ENCODE measurements around the gene KEAP1. TPM values are rescaled to one million over a fixed set of nuclear protein-coding genes. Genes with fewer than 3 reads are reported as not detected.
"Not testable (repeated sequence)": the region's sequence is repeated elsewhere in the genome, so short reads cannot be mapped to it uniquely, and the experiment has no call there.

KEAP1 gene
- total RNA-seq, 1 donor from 2014 or later: 41.2 TPM

DNA sequence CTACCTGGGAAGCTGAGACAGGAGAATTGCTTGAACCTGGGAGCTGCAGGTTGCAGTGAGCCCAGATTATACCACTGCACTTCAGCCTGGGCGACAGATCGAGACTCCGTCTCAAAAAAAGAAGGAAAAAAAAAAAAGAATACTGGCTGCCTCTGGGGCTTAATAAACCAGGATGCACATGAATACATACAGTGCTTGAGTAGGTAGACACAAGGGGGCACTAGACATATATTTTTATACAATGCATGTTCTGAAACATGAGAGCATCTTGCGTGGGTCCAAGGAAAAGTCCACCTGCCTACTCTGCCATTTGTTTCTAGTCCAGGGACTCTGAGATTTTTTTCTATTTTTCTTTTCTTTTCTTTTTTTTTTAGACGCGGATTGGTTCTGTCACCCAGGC is 31.2 kb downstream of the KEAP1 start:
- no peak overlapping the region for H3K4me3 ChIP-seq (ENCODE audit: low read depth, low read length)
- DNase-seq (ENCODE audit: low read depth): no peak
- TF ChIP-seq, protein P1, sequence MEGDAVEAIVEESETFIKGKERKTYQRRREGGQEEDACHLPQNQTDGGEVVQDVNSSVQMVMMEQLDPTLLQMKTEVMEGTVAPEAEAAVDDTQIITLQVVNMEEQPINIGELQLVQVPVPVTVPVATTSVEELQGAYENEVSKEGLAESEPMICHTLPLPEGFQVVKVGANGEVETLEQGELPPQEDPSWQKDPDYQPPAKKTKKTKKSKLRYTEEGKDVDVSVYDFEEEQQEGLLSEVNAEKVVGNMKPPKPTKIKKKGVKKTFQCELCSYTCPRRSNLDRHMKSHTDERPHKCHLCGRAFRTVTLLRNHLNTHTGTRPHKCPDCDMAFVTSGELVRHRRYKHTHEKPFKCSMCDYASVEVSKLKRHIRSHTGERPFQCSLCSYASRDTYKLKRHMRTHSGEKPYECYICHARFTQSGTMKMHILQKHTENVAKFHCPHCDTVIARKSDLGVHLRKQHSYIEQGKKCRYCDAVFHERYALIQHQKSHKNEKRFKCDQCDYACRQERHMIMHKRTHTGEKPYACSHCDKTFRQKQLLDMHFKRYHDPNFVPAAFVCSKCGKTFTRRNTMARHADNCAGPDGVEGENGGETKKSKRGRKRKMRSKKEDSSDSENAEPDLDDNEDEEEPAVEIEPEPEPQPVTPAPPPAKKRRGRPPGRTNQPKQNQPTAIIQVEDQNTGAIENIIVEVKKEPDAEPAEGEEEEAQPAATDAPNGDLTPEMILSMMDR (conservative IDR thresholded peaks at IDR 0.05; ENCODE audit: low read depth, low read length): peak; percentile 44

DNA sequence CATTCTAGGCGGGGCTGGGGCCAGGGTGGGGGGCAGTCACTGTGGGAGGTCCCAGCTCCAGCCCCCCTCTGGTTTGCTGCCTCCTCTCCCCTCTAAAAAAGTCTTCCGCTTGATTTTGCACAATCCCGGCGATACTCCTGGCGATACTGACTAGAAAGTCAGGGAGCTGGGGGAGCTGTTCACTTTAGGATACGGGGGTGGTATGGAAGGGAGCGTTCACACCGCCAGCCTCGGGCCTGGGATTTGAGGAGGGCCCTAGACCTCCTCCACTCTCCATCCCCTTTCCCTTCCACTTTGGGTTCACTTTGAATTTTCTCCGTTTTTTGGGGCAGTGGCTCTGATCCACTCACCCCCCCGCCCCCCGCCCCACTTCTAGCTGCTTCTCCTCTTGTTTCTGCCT is 35.0 kb downstream of the KEAP1 start:
- TF ChIP-seq, protein P1 (conservative IDR thresholded peaks at IDR 0.05; ENCODE audit: low read depth, low read length): no peak
- H3K4me3 ChIP-seq (ENCODE audit: low read depth, low read length): no peak overlapping the region
- DNase-seq (ENCODE audit: low read depth): no peak

DNA sequence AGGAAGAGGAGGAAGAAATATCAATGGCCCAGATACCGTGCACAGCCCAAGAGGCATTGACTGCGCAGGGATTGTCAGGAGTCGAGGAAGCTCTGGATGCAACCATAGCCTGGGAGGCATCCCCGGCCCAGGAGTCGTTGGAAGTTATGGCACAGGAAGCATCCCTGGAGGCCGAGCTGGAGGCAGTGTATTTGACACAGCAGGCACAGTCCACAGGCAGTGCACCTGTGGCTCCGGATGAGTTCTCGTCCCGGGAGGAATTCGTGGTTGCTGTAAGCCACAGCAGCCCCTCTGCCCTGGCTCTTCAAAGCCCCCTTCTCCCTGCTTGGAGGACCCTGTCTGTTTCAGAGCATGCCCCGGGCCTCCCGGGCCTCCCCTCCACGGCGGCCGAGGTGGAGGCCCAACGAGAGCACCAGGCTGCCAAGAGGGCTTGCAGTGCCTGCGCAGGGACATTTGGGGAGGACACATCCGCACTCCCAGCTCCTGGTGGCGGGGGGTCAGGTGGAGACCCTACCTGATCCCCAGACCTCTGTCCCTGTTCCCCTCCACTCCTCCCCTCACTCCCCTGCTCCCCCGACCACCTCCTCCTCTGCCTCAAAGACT is 36.0 kb downstream of the KEAP1 start:
- TF ChIP-seq, protein P1 (conservative IDR thresholded peaks at IDR 0.05; ENCODE audit: low read depth, low read length): no peak
- H3K4me3 ChIP-seq (ENCODE audit: low read depth, low read length): no peak overlapping the region

DNA sequence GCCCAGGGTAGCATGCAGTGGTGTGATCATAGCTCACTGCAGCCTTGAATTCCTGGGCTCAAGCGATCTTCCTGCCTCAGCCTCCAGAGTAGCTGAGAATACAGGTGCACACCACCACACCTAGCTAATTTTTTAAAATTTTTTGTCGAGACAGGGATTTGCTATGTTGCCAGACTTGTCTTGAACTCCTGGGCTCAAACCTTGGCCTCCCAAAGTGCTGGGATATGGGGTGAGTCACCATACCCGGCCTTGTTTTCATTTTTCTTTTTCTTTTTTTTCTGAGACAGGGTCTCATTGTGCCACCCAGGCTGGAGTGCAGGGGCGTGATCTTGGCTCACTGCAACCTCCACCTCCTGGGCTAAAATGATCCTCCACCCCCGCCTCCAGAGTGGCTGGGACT is 38.7 kb downstream of the KEAP1 start:
- no peak for DNase-seq (ENCODE audit: low read depth)
- H3K4me3 ChIP-seq (ENCODE audit: low read depth, low read length): no peak overlapping the region
- TF ChIP-seq, protein P1 (conservative IDR thresholded peaks at IDR 0.05; ENCODE audit: low read depth, low read length): no peak

More for the DNA sequence above, 36.0 kb downstream of the KEAP1 start:
- no peak for DNase-seq (ENCODE audit: low read depth)

DNA sequence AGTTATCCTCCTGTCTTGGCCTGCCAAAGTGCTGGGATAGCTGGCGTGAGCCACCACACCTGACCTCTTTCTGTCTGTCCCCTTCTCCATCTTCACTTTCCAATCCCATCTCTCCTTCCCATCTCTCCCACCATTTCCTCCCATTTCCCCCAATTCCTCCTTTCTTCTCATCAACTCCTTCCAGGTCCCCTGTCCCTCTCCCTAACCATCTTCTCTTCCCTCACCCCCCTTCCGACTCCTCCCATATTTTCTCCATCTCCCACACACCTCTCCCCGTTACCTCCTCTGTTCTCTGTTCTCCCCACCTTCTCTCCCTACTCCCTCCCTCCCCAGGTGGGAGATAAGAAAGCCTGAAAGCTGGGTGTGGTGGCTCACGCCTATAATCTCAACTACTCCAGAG is 40.6 kb downstream of the KEAP1 start:
- no peak overlapping the region for H3K4me3 ChIP-seq (ENCODE audit: low read depth, low read length)
- DNase-seq (ENCODE audit: low read depth): no peak
- TF ChIP-seq, protein P1 (conservative IDR thresholded peaks at IDR 0.05; ENCODE audit: low read depth, low read length): no peak

DNA sequence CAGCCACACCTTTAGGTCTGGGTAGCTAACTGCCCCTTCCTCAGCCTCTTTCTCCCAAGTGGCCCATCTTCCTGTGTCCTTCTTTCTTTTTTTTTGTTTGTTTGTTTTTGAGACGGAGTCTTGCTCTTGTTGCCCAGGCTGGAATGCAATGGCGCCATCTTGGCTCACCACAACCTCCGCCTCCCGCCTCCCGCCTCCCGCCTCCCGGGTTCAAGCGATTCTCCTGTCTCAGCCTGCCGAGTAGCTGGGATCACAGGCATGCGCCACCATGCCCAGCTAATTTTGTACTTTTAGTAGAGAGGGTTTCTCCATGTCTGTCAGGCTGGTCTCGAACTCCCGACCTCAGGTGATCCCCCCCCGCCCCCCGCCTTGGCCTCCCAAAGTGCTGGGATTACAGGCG is 41.1 kb downstream of the KEAP1 start:
- not testable (repeated sequence) for DNase-seq (ENCODE audit: low read depth); H3K4me3 ChIP-seq (ENCODE audit: low read depth, low read length)

DNA sequence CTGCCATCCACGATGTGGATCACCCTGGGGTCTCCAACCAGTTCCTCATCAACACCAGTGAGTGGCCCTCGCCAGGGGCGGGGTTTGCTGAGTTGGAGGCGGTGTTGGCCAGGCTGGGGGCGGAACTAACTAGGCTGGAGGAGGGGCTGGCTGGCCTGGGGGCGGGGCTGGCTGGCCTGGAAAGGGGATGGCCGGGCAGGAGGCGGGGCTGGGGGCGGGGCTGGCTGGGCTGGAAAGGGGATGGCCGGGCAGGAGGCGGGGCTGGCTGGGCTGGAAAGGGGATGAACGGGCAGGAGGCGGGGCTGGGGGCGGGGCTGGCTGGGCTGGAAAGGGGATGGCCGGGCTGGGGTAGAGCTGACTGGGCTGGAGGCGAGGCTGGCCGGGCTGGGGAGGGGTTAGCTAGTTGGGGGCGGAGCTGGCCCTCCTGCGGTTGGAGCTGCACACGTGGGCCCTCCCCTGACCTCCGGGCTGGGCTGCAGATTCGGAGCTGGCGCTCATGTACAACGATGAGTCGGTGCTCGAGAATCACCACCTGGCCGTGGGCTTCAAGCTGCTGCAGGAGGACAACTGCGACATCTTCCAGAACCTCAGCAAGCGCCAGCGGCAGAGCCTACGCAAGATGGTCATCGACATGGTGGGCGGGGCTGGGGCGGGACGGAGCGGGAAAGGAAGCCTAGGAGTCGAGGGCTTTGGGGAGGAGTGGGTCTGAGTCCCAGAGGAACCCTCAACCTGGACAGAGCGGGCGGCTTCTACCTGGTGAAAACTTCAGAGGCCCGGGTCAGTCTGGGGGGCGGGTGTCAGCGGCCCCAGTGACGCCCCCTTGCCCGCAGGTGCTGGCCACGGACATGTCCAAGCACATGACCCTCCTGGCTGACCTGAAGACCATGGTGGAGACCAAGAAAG is 41.9 kb downstream of the KEAP1 start:
- TF ChIP-seq, protein P1 (conservative IDR thresholded peaks at IDR 0.05; ENCODE audit: low read depth, low read length): no peak
- DNase-seq (ENCODE audit: low read depth): peak; percentile 32
- peak overlapping the region; percentile 55 for H3K4me3 ChIP-seq (ENCODE audit: low read depth, low read length)
